SKM-1 (cell line): Measurements from ENCODE around the gene CDON.
"Not testable (repeated sequence)": the region's sequence is repeated elsewhere in the genome, so short reads cannot be mapped to it uniquely, and the experiment has no call there.

Experiments used
- DNase-seq: peaks from one replicate; lab custom pipeline; 2025; ENCODE audit not compliant: unreplicated experiment; lab: John Stamatoyannopoulos, UW

The CDON gene

DNA sequence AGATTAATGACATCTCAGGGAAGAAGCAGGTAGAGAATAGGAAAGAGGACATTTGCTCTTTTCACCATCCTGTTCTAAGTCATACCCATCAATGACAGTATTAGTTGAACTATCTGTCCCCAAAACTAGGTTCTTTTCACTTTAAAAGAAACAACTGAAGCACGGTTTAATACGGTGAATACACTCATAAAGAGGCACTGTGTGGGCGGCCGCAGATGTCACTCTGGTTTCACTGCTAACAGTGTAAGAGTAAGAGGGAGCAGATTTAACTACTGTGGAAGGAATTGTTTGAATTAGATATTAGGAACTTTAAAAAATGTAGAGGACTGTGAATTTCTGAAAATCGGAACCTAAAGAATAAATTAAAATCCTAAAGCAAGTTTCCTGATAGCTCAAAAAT lies 67.4 kb downstream of the CDON start:
- DNase-seq, result no peak

DNA sequence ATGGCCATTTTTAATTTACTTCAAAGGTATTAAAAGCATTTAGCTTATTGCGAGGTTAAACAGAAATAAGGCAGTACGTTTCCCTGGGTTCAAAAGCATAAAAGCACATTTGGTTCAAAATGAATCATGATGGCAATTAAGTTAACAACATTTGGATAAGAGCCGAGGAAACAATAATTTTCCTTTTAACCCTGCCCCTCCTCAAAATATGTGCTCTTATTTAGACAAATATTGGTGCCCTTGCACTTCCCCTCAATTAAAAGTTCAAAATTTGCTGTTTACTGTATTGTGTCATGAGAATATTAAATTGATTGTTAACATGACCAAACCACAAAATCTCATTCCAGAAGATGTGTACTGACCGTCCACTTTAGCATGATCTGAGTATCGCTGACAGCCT lies 68.2 kb downstream of the CDON start:
- no peak for DNase-seq

DNA sequence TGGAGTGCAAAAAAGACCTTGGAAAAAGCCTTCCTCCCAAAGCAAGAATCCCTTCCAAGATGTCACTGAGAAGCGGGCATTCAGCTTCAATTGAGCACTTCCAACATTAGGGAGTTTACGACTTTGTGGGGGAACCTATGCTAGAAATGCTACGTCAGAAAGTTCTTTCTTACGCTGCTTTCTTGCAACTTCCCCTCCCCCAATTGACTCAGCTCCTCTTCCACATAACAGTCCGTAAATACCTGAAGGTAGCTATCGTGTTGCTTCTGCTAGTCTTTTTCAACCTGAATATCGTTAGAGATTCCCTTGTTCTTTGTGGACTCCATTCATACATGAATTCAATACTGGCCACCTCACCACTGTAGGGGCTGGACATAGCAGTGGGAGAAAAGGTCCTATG lies 69.8 kb downstream of the CDON start:
- no peak for DNase-seq

DNA sequence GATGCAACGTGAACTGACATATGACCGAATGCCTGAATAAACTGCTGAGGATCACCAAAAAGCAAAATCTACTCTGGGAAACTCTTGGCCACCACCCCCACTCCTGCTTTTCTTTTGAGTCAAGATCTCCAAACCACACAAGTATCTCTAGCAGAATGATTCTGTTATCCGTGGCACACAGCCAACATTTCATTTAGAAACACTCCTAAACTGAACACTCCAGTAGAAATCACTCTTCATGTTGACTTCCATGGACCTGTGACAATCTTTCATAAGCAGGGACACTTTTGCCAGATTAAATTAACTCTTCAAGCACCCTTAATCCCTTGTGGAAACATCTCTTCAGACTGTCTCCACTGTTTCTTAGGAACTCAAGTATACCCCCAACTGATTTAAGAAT lies 72.4 kb downstream of the CDON start:
- DNase-seq, result no peak

DNA sequence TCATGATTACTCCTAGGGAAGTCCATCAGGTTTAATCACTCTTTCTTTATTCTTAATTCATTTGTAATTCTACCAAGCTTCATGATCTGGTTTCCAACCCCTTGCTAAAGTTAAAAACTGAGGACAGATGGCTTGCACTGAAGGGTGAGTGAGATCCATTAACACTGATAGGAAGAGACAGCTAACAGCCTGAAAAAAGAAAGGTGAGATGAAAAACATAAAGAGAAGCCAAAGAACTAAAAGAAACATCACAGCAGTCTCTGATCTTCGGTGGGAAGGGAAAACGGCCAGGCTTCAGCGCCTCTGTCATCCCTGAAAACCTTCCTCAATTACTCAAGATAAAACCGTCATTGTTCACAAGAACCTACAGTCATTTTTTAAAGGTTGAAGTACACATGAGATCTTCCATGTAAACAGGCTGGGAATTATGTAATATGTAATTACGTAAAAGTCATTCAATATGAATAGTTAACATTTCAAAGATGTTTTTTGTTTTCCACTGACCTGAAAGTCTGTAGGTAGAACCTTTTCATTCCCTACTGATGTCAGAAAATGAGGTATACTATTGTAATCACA lies 75.5 kb downstream of the CDON start:
- no peak for DNase-seq

DNA sequence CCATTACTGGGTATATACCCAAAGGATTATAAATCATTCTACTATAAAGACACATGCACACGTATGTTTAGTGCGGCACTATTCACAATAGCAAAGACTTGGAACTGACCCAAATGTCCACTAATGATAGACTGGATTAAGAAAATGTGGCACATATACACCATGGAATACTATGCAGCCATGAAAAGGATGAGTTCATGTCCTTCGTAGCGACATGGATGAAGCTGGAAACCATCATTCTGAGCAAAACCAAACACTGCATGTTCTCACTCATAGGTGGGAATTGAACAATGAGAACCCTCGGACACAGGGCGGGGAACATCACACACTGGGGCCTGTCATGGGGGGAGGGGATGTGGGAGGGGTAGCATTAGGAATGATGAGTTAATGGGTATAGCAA lies 76.7 kb downstream of the CDON start:
- not testable (repeated sequence) for DNase-seq

DNA sequence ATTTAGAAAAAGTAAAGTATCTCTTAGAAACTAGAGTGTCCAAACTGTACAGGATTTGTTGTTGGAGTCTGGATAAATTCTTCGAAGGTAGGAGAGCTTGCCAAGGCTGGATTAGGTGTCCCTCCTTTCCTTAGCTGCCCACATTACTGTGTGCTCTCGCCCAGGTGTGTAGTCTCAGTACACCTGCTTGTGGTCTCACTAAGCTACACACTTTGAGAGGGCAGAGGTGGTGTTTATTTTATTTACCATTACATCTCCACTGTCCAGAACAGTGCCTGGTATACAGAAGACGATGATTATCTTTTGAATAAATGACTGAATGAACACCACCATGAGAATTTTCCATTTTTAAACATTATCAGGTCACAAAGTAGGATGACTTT lies 80.3 kb downstream of the CDON start:
- no peak for DNase-seq

DNA sequence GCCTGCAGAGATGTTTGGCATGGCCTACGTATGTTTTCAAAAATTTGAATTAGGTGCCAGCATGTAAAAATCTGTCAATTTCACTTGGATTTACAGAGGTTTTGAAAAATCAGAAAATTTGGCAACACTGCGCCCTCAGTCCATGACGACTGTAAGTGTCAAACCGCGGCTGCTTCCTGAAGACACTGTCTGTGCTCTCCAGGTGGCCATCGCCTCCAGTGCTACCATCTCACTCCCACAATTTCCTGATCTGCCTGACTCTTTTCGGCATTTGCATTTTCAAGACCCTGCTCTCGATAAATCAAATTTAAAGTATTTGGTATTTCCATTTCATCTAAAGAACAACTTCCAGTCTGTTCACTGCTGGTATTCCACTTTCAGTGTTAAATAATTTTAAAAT lies 82.2 kb downstream of the CDON start:
- DNase-seq, result no peak

DNA sequence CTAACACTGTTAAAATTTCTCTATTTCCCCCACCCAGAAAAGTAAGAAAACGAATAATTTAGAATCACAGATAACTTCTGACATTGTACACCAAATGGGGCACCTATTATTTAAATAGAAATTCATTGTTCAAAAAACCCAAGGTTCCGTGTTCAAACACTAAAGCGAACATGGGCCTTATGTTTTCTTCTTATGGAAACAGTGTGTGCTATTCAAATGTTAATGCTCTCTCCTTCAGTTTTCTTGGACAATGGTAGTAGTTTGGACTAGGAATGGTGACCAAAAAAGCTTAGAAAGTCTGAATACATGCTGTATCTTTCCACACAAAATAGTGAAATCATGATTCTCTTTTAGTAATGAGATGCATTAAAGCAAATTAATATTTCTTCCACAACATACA lies 83.2 kb downstream of the CDON start:
- DNase-seq, result no peak

DNA sequence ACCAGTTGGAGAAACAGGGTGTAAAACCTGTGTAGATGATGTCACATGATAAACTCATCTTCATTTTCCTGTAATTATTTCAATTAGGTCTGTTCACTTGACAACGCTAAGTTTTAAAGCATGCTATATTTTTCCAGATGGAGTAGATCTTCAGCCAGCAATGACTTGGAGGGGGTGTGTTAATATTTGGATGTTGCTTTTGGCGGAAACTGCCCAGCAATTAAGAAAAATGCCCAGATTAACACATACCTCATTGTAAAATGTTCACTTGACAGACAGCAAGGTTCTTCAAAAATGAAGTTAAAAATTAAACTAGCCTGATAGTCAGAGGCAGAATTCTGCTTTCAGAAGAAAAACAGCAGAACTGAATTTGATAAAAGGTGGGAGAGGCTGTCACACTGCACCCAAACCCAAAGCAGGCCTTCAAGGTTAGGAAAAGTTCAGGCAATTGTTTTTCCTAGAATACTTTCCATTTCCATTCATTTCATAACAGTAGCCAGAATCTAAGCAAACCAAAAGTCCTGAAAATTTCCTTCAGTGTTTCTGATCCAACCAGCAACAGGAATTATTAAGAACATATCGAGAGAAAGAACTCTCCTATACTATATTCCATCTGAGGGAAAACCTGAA lies 83.8 kb downstream of the CDON start:
- no peak for DNase-seq

DNA sequence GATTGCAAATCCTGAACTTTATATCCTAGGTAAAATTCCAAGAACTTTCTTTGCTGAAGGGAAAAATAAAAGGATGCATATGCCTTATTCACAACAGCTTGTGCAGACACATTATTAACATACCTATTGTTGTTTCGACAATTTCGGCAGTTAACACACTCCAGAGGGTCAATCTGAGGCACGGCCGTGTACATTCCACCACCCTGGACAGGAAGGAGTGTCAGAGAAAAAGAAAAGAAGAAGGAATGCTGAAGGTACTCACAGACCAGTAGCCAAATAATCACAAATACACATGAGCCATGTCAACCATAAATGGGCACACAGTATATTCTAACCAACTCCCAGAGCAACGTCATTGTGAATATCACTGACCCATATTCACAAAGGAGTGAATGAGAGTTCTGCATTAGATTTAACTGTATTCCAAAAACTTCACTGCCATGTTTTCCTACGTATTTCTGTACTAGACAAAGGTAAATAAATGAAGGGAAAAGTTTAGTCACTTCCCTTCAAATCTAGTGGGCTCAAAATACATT lies 84.4 kb downstream of the CDON start:
- no peak for DNase-seq

DNA sequence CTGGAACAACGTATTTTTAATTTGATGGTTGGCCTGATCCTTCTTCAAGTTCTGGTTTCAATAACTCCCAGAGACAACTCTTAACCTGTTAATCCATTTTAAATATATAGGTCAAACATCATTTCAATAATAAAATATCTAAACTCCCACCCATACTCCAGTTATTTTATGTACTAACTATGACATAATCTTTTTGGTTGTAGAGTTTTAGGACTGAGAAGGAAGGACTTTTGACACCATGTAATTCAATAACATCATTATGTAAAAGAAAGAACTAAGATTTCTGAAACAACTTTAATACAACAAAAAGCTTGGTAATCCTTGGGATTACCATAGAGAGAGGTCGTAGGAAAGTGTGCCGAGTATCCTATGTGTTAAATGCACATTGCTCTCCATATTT lies 85.3 kb downstream of the CDON start:
- no peak for DNase-seq

DNA sequence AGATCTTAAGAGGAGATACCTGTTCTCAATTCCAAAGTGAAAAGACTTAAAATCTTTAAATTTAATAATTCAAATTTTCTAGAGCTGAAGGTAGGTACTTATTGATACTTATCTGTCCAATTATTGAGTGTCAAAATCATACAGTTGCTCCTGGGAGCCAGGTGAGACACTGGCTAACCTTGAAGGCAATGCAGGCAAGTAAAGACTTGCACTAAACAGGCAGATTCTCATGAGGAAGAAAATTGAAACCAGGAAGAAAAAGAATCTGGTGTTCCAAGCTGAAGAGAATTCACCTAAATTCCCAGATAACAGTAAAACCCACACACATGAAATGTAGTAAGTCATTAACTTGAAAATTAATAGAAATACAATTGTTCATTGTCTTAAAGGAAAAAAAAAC lies 86.5 kb downstream of the CDON start:
- no peak for DNase-seq

DNA sequence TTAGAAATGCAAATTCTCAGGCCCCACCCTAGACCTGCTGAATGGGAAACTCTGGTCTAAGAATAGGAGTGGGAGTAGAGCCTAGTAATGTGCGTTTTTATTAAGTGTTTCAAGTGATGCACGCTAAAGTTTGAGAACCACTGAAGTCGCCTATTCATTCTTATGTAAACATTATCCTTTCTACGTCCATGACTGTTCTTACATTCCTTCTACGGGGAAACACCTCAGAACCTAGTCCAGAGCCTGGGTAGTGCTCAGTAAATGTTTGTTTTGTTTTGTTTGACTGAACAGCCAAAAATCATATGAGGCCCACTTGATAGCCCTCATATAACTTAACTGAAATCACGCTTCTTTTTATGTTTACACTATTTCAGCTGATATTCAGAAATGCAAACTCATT lies 87.0 kb downstream of the CDON start:
- DNase-seq, result no peak

DNA sequence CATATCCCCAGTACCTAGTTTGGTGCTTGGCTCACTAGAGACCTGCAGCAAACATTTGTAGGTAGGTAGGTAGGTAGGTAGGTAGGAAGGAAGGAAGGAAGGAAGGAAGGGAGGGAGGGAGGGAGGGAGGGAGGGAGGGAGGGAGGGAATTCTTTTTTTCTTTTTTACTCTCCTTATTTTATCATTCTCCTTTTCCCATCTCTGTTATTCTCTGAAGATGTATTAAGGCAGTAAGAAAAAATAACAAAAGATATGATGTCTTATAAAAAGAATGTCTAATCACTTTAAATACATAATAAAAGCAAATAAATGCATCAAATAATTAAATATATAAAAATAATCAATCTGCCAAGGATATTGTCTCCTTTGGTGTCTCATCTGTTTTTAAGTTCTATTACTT lies 88.4 kb downstream of the CDON start:
- DNase-seq, result no peak

DNA sequence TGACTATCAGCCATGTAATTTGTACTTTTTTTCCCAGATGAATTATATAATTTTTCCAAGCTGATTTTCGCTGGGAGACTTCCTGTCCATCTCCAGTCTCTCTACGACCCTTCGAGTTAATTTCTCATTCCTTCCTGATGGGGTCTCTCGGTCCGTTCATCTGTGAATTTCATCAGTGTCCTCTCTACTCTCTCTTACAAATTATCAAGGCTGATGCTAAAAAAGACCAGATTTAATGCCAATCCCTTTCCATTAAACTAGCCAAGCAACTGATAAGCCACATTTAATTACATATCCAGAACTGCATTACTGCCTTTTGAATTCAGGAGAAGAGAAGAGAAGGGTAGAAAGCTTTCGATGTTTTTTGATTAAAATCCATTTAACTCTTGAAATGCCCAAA lies 91.0 kb downstream of the CDON start:
- DNase-seq, result no peak

DNA sequence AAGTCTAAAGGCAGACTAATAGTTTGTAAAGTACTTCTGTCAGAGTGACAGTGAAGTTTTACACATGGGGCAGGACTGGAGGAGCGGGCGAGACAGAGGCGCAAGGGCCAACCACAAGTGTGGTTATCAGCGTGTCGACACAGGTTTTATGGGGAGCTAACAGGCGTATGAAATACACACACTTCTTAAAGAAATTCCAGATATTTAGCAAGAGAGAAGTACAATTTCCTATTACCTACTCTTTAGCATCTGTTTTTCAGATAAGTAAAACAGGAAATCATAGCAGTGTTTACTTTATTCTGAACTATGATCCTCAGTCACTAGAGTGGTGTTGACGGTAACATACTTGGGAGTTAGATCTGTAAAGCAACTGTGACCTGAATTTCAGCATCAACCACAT lies 94.3 kb downstream of the CDON start:
- DNase-seq, result peak; percentile 22

DNA sequence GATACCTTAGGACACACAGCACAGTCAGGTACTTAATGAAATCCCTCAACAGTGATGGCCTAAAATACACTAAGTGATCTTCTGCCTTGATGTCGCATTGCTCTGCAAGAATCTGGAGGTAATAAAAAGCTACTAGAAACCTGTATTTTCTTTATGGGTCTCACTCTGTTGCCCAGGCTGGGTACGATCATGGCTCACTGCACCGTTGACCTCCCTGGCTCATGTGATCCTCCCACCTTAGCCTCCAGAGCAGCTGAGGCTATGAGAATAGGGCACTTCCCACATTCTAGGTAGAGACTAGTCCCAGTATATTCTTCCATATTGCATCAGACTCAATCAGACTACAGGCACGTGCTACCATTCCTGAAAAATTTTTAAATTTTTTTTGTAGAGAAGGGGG lies 95.2 kb downstream of the CDON start:
- DNase-seq, result no peak

DNA sequence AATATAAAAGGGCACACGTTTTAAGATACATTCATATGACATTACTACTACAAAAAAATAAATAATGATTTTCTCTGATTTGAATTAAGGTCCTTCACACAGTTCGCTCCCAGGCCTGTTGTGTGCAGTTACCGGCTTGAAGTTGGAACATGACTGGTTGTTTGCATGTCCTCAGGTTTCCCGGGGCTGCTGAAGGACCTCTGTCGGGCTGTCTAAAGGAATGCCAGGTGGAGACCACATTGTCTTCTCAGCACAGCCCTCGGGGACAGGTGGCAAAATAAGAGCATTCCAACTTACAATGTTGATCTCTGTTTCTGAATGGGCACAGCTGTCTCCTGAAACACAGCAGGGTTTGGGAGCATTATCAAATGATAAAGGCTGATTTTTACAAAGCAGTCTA lies 101.9 kb downstream of the CDON start:
- DNase-seq, result no peak

DNA sequence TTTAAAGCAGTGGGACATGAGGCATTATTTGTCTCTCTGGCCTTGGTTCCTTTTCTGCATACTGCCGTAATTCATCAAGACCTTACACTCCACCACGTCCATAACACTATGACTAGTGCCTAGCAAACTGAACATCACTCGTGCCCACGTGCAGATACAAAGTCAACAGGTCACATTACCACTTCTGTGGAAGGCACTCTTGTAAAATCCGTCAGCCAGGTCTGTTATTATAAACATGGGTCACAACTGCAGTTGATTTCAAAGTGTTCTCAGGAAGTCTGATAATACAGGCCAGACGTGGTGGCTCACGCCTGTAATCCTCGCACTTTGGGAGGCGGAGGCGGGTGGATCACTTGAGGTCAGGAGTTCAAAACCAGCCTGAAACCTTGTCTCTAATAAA lies 102.7 kb downstream of the CDON start:
- no peak for DNase-seq

DNA sequence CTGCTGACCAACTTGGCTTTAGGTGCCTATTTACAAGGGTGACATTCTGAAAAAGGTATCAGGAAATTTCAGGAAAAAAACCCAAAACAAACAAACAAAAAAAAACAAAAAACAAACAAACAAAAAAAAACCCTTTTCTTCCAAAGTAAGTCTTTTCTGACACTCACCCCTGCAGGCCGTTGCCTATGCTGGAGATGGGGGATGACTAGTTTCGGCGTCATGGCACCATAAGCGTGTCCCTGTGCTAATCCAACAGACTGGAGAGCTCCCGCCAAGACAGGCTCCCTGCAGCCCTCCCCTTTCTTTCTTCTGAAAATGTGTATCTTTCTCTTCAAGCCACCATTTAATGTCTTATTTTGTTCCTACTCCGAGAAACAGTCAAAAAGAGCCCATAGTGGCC lies 103.2 kb downstream of the CDON start:
- DNase-seq, result no peak

DNA sequence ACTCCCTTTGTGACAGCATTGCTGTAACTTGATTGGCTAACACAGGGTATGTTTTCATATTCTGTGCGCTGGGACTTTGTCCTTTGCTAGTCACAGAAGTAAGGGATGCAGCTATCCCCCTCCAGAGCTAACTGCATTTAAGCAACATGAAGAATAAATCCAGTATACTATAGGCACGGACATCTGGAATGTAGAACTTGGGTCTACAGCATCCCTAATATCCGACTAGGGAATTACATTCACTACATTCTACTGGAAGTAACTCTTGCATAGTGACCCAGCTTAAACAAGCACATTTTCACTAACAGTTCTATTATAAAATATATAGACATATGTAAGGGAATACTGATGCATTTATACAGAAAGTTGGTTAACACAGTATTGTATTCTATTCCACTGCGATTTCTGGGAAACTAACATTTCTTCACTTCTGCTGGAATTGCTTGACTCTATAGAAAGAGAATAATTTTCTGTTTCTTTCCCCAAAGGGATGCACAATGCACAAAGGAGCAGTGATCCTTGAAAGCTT lies 103.7 kb downstream of the CDON start:
- DNase-seq, result no peak
